Endometrial microvascular endothelial cells (primary cell): ENCODE data around the gene ZNF345. TPM values are rescaled to one million over a fixed set of nuclear protein-coding genes. Genes with fewer than 3 reads are reported as not detected.

Experiments used
- in situ Hi-C: cut with HindIII; loops from 2 replicates; pipeline ENCODE4 v1.10.0; 2017; ENCODE audit warnings: low sequenced_read_pairs, low pct_unique_long_range_greater_than_20kb; ENCODE audit errors: inconsistent ontology term
- total RNA-seq: library from RNA; depleted of rRNA; stranded (reverse); fragments of >200 nt; gene quantifications from one replicate; pipeline ENCODE4 v1.2.3, GENCODE V29; 2015; ENCODE audit errors: inconsistent ontology term

ZNF345 gene
- 1.4 TPM for total RNA-seq

GRCh38 chr19:36850559-36851442, at the start of gene ZNF345:
Gene ZNF345, plus strand, starts transcription at chr19:36850876. Its CDS starts 25,955 bp downstream, at chr19:36876831.
- in situ Hi-C loops: no loop called here

DNA sequence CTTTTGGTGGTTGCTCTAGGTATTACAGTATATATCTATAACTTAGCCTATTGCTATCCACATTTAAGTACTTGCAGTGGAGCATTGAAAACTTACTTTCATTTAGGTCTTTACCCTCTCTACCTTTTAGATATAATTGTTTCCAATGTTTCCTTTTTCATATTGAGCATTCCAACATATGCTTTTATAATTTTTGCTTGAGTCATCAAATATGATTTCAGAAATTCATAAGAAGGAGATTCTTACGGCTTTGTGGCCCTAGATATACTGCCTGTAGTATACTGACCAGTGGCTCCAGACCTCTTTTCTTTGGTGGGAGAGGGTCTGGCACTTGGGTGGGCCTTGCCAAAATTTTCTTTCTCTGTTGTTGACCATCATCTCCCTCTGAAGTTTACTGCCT, 45.3 kb upstream of the ZNF345 start:
- in situ Hi-C loops: no loop called here

- in situ Hi-C loops: no loop called here
These were observed 43.6 kb upstream of the ZNF345 start for GRCh38 chr19:36807029-36807428.

GRCh38 chr19:36819130-36819630, 31.5 kb upstream of the ZNF345 start:
- in situ Hi-C loops: no loop called here

DNA sequence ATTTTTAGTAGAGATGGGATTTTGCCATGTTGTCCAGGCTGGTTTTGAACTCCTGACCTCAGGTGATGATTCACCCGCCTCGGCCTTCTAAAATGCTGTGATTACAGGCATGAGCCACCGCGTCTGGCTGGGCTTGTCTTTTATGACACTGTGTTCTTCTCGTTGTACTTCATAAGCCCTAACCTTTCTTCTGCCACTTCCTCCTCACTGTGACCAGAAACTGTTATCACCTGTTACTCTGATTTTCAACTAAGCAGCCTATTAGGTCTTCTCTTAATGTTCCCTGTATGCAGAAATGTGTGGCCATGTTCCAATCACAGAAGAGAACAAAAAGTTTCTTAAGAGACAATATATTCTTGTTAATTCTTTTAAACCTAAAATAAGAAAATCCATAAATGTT, 28.9 kb upstream of the ZNF345 start:
- in situ Hi-C loops: no loop called here

- in situ Hi-C loops: no loop called here
These were observed 17.2 kb upstream of the ZNF345 start for GRCh38 chr19:36833430-36833829.

DNA sequence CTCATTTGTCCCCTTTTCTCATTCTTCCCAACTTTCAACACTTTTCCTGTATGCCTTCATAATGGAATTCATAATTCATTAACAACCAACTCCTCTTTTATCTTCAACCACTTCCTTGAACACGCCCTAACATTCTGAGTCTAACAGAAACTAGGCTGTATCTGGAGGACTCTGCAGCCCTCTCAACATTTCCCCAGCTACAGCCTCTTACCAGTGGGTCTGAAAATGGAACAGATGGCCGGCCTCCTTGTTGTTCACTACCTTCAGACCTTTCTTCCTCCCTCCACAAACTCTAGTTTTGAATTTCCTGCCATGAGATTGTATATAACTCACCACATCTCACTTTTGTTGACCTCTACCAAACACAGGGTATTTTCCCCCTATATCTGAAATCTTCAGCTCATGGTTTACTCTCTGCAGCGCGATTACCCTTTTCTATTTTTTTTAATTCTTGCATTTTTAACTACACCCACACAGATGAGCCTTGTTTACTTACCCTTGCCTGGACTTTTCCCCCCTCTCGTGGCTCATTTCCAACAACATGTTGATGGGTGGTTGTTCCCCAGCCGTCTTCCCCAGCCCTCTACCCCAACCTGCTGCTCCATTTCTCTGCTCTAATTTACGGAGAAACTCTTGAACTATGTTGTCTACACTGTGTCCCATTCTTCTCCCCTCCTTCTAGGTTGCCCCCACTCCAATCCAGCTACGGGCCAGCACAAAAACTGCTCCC, 13.3 kb upstream of the ZNF345 start:
- in situ Hi-C loops: no loop called here

- in situ Hi-C loops: no loop called here
These were observed 12.5 kb upstream of the ZNF345 start, which contains the start of gene ZNF790 for GRCh38 chr19:36837906-36838783. Gene ZNF790, minus strand, starts transcription at chr19:36838387. Its CDS starts 12,768 bp downstream, at chr19:36825619.

DNA sequence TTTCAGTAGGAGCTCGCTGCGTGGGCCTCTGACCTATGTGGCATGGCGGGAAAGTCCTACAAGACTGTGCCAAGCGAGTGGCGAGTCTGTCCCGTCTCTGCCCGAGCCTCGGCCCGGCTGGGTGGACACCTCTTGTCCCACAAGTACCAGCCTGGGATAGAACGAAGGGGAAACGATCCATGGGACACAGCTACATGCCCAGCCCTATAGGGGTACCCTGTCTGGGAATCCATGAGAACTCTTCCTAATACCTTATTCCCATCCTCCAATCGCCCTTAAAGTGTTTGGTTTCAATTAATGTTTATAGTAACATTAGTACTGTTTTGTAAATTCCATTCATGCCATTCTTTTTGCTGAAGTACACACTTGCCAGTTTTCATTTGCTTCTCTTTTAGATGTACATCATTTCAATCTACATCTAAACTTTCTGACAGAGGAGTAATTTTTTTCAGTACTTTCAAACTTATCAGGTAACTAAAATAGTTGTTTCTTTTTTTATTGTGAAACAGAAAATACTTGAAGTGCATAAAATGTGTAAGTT, 11.8 kb upstream of the ZNF345 start:
- in situ Hi-C loops: no loop called here

DNA sequence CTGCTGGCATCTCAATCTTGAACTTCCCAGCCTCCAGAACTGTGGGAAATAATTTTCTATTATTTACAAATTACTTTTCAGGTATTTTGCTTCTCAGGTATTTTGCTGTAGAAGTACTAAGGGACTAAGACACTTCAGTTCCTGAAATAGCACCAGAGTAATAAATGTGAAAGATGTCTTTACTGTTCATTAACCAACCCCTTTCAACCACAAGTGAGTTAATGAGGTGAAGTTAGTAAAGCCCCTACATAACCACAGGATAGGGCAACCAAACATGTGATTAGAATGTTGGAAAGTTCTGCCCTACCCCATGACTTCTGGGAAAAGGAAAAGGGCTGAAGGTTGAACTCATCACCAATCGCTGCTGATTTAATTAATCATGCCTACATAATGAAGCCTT, 2.7 kb upstream of the ZNF345 start:
- in situ Hi-C loops: no loop called here

DNA sequence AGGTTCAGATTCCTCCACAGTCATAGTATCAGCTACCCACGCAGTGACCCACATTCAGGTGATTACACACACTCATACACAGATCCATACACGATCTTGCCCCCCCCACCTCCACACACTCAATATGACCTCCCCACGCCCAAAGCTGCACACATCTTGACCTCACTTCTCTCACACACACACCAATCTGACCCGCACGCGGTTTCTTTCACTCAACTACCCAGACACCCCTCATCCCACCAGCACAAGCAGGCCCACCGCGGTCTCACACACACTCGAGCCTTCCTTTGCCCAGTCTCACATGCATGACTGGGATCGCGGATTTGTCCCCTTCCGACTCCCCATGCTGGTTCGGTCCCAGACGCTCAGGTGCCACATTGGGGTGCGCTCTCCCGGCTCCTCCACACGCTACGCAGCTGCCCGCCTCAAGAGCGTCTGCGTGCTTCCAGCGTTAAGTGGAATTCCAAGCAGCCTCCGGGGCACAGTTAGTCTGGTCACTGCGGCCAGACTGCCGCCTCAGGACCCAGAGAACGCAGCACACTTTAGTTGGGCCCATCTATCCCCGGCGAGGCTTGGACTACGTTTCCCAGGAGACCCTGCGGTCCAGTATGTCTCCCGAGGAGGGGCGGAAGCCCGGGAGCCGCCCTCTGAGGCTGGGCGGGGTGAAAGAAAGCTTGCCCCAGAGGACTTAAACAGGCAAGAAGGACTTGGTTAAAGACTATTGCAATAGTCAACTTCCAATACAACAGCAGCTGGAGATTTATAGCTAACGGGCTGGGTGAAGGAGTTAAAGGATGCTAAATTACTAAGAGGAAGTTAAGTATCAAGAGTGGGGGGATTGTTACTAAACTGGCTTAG, 746 bp upstream of the ZNF345 start:
- in situ Hi-C loops: no loop called here

DNA sequence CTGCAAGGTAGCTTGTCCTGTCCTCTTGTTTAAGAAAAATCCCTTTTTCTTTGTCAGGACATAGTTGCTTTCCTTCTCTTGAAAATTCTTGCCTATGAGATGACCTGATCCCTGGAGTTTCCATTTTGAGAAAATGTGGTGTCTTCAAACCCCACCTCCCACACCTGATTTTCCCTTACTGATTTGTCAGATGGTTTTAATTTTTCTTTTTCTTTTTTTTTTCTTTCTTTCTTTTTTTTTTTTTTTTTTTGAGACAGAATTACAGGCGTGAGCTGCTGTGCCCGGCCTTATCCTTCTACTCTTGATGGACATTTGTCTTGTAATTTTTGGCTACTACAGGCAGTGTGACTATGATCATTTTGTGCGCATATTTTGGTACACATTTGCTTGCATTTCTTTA, 1.2 kb downstream of the ZNF345 start:
- in situ Hi-C loops: no loop called here

DNA sequence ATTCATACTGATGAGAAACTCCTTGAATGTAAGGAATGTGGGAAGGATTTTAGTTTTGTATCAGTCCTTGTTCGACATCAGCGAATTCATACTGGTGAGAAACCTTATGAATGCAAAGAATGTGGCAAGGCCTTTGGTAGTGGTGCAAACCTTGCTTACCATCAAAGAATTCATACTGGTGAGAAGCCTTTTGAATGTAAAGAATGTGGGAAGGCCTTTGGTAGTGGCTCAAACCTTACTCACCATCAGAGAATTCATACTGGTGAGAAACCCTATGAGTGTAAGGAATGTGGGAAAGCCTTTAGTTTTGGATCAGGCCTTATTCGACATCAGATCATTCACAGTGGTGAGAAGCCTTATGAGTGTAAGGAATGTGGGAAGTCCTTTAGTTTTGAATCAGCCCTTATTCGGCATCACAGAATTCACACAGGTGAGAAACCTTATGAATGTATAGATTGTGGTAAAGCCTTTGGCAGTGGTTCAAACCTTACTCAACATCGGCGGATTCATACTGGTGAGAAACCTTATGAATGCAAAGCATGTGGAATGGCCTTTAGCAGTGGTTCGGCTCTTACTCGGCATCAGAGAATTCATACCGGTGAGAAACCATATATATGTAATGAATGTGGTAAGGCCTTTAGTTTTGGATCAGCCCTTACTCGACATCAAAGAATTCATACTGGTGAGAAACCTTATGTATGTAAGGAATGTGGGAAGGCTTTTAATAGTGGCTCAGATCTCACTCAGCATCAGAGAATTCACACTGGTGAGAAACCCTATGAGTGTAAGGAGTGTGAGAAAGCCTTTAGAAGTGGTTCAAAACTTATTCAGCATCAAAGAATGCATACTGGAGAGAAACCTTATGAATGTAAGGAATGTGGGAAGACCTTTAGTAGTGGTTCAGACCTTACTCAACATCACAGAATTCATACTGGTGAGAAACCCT, 26.6 kb downstream of the ZNF345 start:
- in situ Hi-C loops: no loop called here

DNA sequence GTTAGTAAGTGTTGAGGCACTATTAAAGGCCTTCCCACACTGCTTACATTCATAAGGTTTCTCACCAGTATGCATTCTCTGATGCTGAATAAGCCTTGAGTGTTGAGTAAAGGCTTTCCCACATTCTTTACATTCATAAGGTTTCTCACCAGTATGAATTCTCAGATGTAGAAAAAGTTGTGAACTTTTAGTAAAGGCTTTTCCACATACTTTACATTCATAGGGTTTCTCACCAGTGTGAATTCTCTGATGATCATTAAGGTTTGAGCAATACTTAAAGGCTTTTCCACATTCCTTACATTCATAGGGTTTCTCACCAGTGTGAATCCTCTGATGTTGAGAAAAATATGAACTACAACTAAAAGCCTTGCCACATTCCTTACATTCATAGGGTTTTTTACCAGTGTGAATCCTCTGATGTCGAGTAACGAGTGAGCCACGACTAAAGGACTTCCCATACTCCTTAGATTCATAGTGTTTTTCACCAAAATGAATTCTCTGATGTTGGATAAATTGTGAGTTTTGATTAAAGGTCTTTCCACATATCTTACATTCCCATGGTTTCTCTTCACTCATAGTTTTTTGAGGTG, 41.2 kb downstream of the ZNF345 start:
- in situ Hi-C loops: no loop called here

DNA sequence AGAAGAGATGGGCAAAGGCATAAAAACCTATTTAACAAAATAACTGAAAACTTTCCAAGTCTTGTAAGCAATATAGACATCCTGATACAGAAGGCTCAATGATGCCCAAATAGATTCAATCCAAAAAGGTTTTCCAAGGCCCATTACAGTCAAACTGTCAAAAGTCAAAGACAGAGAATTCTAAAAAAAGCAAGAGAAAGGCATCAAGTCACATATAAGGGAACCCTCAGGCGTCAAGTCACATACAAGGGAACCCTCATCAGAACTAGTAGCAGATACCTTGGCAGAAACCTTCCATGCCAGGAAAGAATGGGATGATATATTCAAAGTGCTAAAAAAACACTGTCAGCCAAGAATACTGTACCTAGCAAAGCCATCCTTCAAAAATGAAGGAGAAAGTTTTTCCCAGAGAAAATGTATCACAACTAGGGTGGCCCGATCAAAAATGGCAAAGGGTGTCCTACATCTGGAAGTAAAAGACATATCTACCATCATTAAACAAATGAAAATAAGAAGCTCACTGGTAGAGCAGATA, 44.2 kb downstream of the ZNF345 start:
- in situ Hi-C loops: no loop called here

- in situ Hi-C loops: no loop called here
These were observed 47.7 kb downstream of the ZNF345 start for GRCh38 chr19:36898422-36898821.
